GM10266 (cell line): ENCODE data around the gene CDK9.
"Not testable (repeated sequence)": the region's sequence is repeated elsewhere in the genome, so short reads cannot be mapped to it uniquely, and the experiment has no call there.

Experiments used
- DNase-seq: peaks from one replicate; pipeline ENCODE4 v3.0.0; 2012; ENCODE audit errors: extremely low spot score
- TF ChIP-seq, protein P1 (sequence below): IDR thresholded peaks from 2 replicates; pipeline ENCODE4 v1.5.1; 2012; ENCODE audit warnings: mild to moderate bottlenecking, low read depth; ENCODE audit not compliant: control insufficient read depth, insufficient read depth; ENCODE audit errors: missing control alignments

The CDK9 gene

GRCh38 chr9:127755061-127756060 lies 30.5 kb upstream of the CDK9 start:
- DNase-seq: no peak
- TF ChIP-seq, protein P1, sequence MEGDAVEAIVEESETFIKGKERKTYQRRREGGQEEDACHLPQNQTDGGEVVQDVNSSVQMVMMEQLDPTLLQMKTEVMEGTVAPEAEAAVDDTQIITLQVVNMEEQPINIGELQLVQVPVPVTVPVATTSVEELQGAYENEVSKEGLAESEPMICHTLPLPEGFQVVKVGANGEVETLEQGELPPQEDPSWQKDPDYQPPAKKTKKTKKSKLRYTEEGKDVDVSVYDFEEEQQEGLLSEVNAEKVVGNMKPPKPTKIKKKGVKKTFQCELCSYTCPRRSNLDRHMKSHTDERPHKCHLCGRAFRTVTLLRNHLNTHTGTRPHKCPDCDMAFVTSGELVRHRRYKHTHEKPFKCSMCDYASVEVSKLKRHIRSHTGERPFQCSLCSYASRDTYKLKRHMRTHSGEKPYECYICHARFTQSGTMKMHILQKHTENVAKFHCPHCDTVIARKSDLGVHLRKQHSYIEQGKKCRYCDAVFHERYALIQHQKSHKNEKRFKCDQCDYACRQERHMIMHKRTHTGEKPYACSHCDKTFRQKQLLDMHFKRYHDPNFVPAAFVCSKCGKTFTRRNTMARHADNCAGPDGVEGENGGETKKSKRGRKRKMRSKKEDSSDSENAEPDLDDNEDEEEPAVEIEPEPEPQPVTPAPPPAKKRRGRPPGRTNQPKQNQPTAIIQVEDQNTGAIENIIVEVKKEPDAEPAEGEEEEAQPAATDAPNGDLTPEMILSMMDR: no peak

GRCh38 chr9:127756233-127756632 lies 29.6 kb upstream of the CDK9 start:
- no peak for DNase-seq
- TF ChIP-seq, protein P1: no peak

DNA sequence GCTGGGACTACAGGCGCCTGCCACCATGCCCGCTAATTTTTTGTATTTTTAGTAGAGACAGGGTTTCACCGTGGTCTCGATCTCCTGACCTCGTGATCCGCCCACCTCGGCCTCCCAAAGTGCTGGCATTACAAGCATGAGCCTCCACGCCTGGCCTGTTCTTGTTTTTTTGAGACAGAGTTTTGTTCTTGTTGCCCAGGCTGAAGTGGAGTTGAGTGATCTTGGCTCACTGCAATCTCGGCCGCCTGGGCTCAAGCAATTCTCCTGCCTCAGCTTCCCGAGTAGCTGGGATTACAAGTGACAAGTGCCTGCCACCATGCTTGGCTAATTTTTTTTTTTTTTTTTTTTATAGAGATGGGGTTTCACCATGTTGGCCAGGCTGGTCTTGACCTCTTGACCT lies 29.1 kb upstream of the CDK9 start:
- not testable (repeated sequence) for DNase-seq

GRCh38 chr9:127758843-127759242 lies 27.0 kb upstream of the CDK9 start:
- no peak for DNase-seq
- TF ChIP-seq, protein P1: no peak

GRCh38 chr9:127761061-127761460 lies 24.8 kb upstream of the CDK9 start:
- TF ChIP-seq, protein P1: no peak
- DNase-seq: no peak

DNA sequence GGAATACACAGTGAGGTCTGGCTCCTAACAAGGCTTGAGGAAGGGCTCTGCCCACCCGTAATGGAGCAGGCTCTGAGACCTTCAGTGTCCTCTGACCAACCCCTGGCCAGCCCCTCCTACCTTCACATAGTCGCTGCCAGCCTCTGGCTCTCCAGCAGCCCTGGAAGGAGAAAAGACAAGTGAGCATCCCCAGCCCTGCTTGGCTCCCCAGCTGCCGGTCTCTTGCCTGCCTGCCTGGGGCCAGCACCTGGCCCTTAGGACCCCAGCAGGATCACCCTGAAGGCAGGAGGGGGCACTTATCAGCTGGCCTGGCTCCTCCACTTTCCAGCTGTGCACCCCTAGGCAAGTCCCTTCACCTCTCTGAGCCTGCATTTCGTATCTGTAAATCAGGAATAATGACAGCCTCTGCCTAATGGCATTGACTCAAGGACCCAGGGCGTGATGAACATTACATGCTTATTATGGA lies 24.3 kb upstream of the CDK9 start:
- no peak for DNase-seq
- TF ChIP-seq, protein P1: no peak

GRCh38 chr9:127762111-127762676 lies 23.6 kb upstream of the CDK9 start:
- TF ChIP-seq, protein P1: no peak
- DNase-seq: no peak
